HepG2 (cell line): Measurements from ENCODE around the gene PFN1. TPM values are rescaled to one million over a fixed set of nuclear protein-coding genes. Genes with fewer than 3 reads are reported as not detected.

Experiments used
- ARID4A ChIP-seq: sonication (generic); formaldehyde crosslinking; IDR thresholded peaks from 2 replicates; pipeline ENCODE4 v1.5.0; 2020; ENCODE audit warnings: mild to moderate bottlenecking, missing genetic modification reagents, borderline replicate concordance
- HNF1A ChIP-seq, 2 experiments: sonication (generic) in 1 of 2; formaldehyde crosslinking in 1 of 2; IDR thresholded peaks; 2 replicates each; pipeline versions ENCODE4 v1.4.0 to v1.6.1; 2016 to 2020; ENCODE audit warnings: borderline replicate concordance in 1 of 2, low read depth in 1 of 2, mild to moderate bottlenecking in 1 of 2, missing genetic modification reagents in 1 of 2
- KLF13 ChIP-seq: sonication (generic); formaldehyde crosslinking; IDR thresholded peaks from 2 replicates; pipeline ENCODE4 v1.4.0; 2020; ENCODE audit warnings: mild to moderate bottlenecking, missing genetic modification reagents
- PCBP1 ChIP-seq: fragments of 200-400 bp; formaldehyde crosslinking; IDR thresholded peaks from 2 replicates; pipeline ENCODE4 v1.6.1; 2017; ENCODE audit warnings: mild to moderate bottlenecking, low read depth, low read length, borderline replicate concordance
- RBM39 ChIP-seq: fragments of 200-400 bp; formaldehyde crosslinking; IDR thresholded peaks from one replicate; pipeline ENCODE4 v1.6.1; 2018; ENCODE audit warnings: antibody characterized with exemption, mild to moderate bottlenecking, low read depth, low read length; ENCODE audit not compliant: poor library complexity, severe bottlenecking
- RFX1 ChIP-seq: fragments of 450-650 bp; IDR thresholded peaks from 2 replicates; pipeline ENCODE4 v1.6.1; 2017
- RNF219 ChIP-seq: sonication (generic); formaldehyde crosslinking; IDR thresholded peaks from 2 replicates; pipeline ENCODE4 v1.5.0; 2020; ENCODE audit warnings: mild to moderate bottlenecking, missing genetic modification reagents
- SIX4 ChIP-seq: sonication (generic); formaldehyde crosslinking; IDR thresholded peaks from 2 replicates; pipeline ENCODE4 v1.4.0; 2020; ENCODE audit warnings: missing genetic modification reagents
- SMARCC2 ChIP-seq: fragments of 450-650 bp; IDR thresholded peaks from 2 replicates; pipeline ENCODE4 v1.6.1; 2017; ENCODE audit warnings: antibody characterized with exemption, mild to moderate bottlenecking
- SRSF9 ChIP-seq: fragments of 200-400 bp; formaldehyde crosslinking; IDR thresholded peaks from 2 replicates; pipeline ENCODE4 v1.6.1; 2018; ENCODE audit warnings: borderline replicate concordance, mild to moderate bottlenecking, low read depth, low read length; ENCODE audit not compliant: insufficient read depth, poor library complexity, severe bottlenecking
- TBX2 ChIP-seq: sonication (generic); formaldehyde crosslinking; IDR thresholded peaks from 2 replicates; pipeline ENCODE4 v1.5.0; 2020; ENCODE audit warnings: missing genetic modification reagents, mild to moderate bottlenecking, borderline replicate concordance
- TOE1 ChIP-seq: sonication (generic); formaldehyde crosslinking; IDR thresholded peaks from 2 replicates; pipeline ENCODE4 v1.4.0; 2020; ENCODE audit warnings: mild to moderate bottlenecking, missing genetic modification reagents
- ZBTB38 ChIP-seq: sonication (generic); formaldehyde crosslinking; IDR thresholded peaks from 2 replicates; pipeline ENCODE4 v1.5.1; 2020; ENCODE audit warnings: mild to moderate bottlenecking, missing genetic modification reagents
- ZNF503 ChIP-seq: sonication (generic); formaldehyde crosslinking; IDR thresholded peaks from 2 replicates; pipeline ENCODE4 v1.4.0; 2020; ENCODE audit warnings: missing genetic modification reagents
- polyA plus RNA-seq, 8 experiments: library from polyadenylated mRNA; depleted of rRNA in 3 of 8; stranded (reverse) in 7 of 8; unstranded in 1 of 8; fragments of >200 nt; fragmentation: Illumina TruSeq in 4 of 8; extraction: Trizol in 4 of 8; gene quantifications; 2 replicates each; pipeline versions ENCODE4 v1.2.1 to v1.2.3, GENCODE V29; 2011 to 2016; ENCODE audit warnings: low read depth in 4 of 8, missing spikeins in 1 of 8, mixed read lengths in 1 of 8; ENCODE audit not compliant: insufficient read depth in 1 of 8
- total RNA-seq, 5 experiments: library from RNA; depleted of rRNA; stranded (reverse); fragments of >200 nt; fragmentation: Illumina TruSeq; extraction: Trizol; gene quantifications; 2 replicates each; pipeline ENCODE4 v1.2.3, GENCODE V29; 2016; ENCODE audit warnings: low read depth in 1 of 5

The PFN1 gene
- total and polyA plus RNA-seq, 2 of the 13 experiments (the other 11 are each of a cell fraction or from before 2014, with no cell fraction given), result 494 to 613 TPM

- TF ChIP-seq RFX1 (no peak), PCBP1 (no peak), ZBTB38 (no peak), KLF13 (no peak), TBX2 (CRISPR knock-in tag) (peak; percentile 79), SRSF9 (no peak), ZNF503 (CRISPR knock-in tag) (no peak), TOE1 (no peak), SMARCC2 (no peak), ARID4A (CRISPR knock-in tag) (peak; percentile 73; the same call in 1 of the 2 replicates), RNF219 (no peak), SIX4 (peak; percentile 26; the same call in 1 of the 2 replicates), RBM39 (peak; percentile 25), HNF1A (IDR thresholded peaks at IDR 0.05; ENCODE audit: low read depth) (no peak), HNF1A (CRISPR knock-in tag; IDR thresholded peaks at IDR 0.05; ENCODE audit: borderline replicate concordance) (no peak)
These were observed 8.4 kb downstream of the PFN1 start, which contains the start of the genes RNF167 and SLC25A11 (continued) for GRCh38 chr17:4939796-4940554.
